NCI-H1930 (cell line): ENCODE measurements around the gene PCYOX1L.
A peak's percentile ranks its signal among the peaks of the same experiment; 100 is the strongest.

Experiments
- DNase-seq, 2 experiments: peaks; one replicate each; lab custom pipeline; 2025; lab: John Stamatoyannopoulos, UW

The PCYOX1L gene

DNA sequence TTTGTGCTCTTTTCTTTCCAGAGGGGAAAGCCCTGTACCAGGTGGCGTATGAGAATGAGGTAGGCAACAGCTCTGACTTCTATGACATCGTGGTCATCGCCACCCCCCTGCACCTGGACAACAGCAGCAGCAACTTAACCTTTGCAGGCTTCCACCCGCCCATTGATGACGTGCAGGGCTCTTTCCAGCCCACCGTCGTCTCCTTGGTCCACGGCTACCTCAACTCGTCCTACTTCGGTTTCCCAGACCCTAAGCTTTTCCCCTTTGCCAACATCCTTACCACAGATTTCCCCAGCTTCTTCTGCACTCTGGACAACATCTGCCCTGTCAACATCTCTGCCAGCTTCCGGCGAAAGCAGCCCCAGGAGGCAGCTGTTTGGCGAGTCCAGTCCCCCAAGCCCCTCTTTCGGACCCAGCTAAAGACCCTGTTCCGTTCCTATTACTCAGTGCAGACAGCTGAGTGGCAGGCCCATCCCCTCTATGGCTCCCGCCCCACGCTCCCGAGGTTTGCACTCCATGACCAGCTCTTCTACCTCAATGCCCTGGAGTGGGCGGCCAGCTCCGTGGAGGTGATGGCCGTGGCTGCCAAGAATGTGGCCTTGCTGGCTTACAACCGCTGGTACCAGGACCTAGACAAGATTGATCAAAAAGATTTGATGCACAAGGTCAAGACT lies 10.3 kb downstream of the PCYOX1L start:
- no peak for DNase-seq

DNA sequence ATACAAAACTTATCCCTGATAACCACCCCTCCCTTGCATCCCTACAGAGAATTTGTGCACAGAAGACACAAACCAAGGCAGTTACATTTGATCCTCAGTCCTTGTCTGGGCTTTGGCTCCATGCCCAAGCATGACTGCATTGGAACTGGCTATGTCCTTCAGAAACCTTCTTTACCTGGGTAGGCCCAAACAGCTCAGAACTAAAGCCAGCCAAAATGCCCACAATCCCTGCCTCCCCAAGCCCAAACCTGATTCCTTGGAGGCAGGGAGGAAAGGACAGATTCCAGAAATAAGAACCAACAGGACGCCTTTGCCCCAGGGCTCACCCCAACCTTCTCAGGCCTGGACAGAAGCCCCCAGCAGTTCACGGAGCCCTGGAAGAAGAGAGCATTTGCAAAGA lies 13.0 kb downstream of the PCYOX1L start:
- DNase-seq = no peak

DNA sequence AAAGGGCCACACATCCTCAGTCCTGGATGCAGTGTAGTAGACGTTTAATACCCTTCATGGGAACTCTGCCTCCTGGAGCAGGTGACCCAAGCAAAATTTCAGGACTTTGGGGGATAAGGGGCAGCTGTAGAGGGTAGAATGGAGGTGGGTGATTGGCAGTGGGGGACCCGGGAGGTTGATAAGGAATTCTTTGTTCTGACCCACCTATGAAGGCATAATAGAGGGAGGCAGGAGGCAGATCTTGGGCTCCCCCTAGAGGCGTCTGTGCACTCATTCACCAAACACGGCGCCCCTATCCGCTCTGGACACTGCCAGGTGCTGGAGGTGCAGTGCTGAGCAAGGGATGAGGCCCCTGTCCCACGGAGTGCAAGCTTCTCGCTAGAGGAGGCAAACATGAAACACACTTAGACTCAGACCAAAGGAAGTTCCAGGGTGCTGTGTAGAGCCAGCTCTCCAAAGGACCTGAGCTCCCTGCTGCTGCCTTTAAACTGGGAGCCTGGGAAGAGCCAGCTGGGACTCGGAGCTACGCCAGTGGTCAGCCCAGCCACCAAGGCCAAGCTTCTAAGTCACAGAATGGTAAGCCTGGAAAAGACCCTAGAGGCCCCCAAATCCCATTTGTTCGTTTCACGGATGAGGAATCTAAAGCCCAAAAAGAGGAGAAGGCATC lies 13.6 kb downstream of the PCYOX1L start:
- DNase-seq = peak in 1 of 2 experiments; percentile 48

DNA sequence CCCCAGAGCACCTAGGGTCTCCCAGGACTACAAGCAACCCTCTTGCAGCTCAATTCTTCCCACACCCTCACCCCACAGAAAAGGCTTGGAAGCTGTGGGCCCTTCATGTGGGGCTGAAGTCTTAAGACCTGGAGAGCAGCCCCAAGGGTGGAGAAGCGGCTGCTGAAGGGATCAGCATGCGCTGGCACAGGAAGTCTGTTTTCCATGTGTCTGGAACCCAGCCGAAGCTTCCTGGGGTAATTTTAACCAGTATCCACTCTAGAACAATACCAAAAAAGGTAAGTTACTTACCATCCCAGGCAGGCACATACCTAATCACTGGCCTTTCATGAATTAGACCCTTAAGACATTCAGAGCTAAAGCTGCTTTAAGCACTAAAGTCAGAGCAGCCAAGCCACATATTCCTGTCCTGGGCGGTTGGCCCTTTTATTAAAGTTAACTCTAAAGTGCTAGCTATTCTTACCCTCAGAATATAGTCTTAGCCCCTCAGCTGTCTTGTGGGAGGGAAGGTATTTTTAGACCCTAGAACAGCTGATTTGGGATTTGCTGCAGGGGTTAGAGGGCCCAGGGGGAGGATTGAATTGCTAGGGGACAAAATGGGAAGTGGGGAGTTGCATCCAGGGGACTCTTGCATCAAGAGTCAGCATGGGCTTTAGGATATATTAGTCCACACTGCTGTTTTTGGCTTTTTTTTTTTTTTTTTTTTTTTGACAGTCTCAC lies 14.4 kb downstream of the PCYOX1L start:
- no peak for DNase-seq

DNA sequence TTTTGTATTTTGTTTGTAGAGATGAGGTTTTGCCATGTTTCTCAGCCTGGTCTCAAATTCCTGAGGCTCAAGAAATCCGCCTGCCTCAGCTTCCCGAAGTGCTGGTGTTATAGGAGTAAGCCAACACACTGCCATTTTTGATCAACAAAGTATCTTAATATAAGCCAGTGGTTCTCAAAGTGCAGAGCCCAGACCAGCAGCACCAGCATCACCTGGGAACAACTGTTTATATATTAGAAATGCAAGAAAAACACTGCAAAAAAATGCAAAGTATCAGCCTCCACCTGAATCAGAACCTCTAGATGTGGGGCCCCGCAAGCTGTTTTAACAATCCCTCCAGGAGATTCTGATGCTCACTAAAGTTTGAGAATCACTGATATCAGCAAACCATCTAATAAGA lies 15.1 kb downstream of the PCYOX1L start:
- DNase-seq = no peak

DNA sequence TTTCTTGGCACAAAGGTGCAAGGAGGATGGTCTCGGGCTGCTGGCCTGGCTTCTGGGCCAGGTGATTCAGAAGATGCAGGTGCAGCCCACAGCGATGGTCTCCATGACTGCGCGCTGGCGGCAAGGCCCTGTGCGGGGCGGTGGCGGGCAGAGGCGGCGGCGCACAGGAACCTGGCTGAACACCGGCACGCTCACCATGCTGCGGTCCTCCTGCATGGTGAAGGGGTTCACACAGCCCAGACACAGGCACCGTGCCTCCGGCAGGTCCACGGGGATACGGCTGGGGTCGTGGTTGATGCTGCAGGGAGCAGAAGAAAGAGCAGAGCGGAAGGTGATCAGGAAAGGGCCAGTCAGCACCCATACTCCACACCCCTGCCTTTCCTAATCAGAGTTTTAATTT lies 16.5 kb downstream of the PCYOX1L start:
- no peak for DNase-seq

DNA sequence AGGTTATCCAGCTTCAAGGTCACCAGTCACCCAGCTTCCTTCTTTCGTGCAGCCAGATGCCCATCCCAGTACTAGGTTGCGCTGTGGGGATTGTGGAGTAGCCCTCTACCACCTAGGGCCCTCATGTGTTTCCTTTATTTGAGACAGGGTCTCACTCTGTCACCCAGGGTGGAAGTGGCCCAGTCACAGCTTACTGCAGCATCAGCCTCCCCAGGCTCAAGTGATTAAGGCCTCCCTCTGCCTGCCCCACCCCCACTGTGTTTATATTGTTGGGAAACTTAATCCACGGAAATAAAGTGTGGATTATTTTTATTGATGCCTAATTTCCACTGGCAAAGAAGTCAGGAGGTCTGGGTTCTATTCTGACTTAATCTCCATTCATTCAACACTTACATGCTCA lies 17.0 kb downstream of the PCYOX1L start:
- no peak for DNase-seq

DNA sequence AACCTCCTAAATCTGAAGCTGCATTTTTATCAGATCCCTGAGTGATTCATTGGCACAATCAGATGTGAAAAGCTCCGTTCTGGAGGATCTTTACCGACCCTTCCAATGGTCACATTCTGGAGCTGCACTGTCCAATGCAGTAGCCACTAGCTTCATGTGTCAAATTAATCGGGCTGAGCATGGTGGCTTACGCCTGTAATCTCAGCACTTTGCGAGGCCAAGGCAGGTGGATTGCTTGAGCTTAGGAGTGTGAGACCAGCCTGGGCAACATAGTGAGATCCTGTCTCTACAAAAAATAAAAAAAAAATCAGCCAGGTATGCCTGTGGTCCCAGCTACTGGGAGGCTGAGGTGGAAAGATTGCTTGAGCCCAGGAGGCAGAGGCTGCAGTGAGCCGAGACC lies 17.6 kb downstream of the PCYOX1L start:
- no peak for DNase-seq

DNA sequence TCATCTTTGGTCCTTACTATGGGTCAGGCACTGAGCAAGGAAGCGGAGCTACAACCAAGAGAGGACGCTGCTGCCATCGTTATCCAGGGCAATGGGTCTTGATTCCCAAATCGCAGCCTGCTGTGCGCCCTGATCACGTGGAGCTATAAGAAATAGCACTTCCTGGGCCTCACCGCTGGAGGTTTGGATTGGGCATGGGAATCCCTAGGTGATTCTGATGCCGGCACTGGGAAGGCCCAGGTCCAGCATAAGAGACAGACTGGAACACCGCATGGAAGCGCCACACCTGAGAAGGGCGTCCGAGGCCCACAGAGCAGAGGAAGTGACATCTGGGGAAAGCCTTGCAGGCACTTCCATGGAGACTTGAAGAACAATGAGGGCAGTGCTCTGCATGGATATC lies 18.3 kb downstream of the PCYOX1L start:
- DNase-seq = no peak

DNA sequence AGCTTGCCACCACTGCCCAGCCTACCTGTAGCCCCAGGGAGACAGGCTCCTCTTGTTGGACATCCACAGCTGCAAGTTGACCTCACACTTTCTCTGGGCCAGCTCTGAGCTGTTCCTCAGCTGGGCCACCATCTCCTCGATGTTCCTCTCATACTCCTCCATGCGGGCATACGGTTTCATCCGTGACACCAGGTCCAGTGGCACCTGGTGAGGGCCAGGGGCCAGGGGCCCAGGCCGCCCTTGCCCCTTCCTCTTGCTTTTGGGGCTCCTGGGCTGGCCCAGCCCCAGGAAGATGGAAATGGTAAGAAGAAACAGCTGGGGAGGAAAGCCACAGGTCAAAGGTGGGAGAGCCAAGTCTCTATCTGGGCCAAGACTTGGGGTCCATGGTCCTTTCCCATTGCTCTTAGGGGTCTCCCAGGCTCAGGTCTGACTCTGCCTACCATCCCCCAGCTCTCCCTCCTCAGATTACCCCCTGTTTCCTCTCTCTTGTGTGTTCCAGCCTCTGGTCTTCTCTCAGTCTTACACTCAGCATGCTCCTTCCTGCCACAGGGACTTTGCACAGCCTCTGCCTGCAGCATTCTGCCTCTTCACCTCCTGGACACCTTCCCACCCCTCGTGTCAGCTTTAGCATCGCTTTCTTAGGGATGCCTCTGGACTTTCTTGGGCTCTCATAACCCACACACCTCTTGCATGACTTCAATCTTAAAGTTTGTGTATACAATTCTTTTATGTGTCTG lies 19.0 kb downstream of the PCYOX1L start:
- no peak for DNase-seq

DNA sequence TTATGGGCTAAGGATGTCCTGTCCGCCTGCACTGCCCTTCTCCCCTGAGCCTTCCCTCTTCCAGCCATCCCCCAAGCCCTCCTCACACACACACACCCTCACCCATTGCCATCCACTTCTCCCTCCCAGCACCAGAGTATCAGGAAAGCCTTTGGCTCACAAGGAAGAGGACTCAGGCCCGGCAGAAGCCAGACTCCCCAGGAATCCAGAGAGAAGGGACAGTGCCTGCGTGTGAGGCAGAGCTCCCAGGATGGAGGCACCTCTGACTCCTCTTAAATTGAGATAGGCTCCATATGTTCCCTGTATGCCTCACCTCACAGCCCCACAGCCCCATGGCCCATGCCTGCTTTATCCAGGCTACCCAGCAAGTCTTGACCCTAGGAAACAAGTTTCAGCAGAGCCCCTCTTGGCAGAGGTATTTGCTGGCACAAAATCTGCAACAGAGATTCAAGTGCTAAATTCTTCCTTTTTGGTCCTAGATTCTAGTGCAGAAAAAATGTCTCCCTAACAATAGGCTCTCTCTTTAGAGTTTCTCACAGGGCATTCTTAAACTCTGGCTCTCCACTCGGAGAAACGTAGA lies 20.5 kb downstream of the PCYOX1L start:
- DNase-seq = no peak

DNA sequence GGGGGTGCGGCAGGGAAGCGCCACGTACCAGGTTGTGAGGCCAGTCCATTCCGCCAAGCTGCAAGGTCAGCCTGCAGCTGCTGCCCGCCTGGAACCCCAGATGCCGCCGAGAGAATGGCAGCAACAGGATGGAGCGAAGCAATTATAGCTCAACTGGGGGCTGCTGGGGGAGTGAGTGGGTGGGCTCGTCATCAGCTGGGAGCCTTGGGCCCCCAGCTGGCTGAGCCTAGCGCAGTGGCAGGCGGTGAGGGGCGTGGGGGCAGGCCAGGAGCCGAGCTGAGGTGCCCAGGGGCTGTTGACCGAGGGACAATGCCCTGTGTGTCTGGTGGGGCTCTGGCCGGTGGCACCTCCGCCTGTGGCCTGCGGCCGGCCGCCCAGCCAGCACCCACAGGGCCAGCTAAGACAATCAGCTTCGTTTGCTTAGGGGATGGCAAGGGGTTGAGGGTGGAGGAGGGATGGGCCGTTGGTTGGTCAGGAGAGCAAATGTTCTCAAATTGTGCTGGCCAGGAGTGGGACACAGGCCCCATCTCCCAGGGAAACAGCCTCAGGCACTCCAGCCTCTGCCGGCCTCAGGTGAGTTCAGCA lies 21.4 kb downstream of the PCYOX1L start, which contains the start of gene IL17B:
Gene IL17B, minus strand, starts transcription at position 116 of the 585 bp plus-strand sequence. Its CDS starts 67 bp downstream, at position 49.
- no peak for DNase-seq

DNA sequence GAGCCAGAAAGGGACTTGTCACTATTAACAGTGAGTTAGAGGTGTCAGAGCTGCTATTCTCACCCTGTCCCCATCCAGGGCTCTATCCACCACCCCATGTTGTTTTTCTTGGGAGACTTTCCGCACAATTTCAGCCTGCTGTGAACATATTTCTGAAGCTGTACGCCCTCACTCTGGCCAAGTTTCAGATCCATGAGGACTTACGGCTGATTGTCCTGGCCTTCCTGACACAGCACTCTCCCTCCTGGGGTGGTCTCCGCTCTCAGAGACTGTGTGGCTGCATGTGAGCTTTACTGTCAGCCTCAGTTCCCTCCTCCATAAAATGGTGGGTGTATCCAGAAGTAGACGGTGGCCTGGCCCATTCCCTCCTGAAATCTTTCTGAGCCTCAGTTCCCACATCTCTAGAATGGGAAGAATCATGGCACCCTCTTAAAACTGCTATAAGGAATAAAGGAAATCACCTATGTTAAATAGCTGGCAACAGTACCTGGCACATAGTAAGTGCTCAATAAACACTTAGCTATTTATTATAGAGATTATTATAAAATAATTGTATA lies 22.1 kb downstream of the PCYOX1L start:
- no peak for DNase-seq

DNA sequence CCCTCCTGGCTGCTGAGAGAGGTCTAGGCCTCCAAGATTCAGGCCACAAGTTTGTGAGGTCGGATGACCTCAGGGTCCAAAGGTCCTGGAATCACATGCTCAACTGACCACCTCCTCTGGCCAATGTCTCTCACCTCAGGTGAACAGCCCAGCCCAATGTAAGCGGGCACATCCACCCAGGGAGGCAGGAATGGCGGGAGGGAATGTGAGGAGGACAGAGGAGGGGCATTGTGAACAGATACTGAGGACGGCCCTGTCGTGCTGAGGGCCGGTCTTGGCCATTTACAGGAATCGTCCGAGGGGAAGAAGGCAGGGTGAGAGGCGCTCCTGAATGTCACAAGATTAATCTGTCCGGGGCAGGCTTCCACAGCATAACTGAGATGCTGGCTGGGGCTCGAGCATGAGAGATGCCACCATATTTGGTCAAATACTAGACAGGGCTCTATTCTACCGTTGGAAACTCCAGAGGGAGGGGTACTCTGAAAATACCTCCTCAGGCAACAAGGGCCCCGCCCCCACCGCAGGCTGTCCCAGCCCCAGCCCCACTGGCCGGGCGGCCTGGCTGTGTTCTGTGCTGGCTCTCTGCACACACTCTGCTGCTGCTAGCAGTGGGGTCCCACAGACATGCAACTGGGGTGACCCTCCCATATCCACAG lies 22.7 kb downstream of the PCYOX1L start:
- no peak for DNase-seq

DNA sequence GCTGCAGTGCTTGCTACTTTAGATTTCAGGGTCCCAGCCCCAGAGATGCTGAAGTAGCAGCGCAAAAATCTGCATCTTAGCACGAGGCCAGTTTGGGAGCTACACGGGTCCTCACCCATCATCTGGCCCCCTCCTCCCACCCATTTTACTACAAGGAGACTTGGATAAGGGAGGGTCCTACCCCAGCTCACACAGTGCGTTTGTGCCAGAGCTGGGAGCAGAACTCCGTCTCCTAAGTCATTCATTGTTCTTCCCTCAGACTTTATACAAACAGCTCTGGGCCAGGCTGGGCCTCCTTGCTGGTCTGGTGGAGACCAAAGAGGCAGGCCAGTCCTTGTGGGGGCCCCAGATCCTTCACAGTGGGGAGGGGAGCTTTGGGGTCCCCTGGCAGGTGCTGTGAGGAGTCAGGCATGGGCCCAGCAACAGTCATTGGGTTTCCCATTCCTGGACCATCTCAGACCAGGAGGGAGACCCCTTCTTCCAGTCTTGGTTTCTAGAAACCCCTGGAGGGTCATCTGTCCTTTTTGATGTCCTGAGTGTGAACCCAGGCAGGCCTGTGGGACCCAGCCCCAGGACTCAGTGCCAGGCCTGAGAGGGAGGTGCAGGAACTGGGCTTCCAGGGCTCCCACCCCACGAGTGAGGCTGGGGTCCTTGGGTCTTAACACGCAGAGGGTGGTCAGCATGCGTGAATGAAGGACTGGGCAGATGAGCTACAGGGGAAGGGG lies 23.6 kb downstream of the PCYOX1L start:
- DNase-seq = no peak

DNA sequence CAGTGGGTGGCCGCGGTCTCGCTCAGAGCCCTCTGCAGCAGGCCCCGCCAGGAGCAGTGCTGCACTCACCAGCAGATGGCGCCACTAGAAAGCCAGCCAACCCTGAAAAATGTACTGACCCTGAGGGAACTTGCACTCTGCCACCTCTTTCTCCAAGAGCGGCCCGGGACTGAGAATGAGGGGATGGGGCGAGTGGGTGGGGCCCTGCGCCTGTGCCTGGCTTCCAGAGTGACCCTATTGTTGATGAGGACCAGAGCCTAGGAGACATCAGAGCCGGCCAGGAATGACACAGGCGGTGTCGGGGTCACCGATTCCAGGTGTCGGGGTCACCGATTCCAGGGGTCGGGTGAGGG lies 24.1 kb downstream of the PCYOX1L start:
- DNase-seq = peak in 1 of 2 experiments; percentile 26

DNA sequence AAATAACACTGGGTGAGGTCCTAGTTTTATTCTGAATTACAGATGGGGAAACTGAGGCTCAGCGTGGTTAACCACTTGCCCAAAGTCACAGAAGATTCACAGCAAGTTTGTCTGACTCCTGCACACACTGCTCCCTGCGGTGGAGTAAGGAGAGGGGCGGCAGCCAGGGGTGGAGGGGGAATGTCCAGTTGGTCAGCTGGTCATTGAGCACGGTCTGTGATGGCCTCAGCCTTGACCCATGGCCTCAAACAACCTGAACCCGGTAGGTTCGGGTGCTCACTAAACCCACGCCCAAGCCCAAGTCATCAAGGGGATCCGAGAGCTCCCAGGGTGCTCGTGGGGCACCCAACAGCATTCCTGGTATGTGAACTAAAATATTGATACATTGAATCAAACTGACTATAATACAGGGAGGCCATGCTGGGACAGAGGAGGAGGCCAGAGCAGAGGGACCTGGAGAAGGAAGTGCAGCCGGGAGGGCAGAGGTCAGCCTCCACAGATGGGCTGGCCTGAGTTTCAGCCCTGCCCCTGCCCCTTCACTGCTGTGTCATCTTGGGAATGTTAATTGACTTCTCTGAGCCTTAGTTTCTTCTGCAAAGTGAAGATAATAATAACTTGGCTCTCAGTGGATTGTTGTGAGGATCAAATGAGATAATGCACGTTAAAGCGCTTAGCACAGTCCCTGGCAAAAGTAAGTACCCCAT lies 24.8 kb downstream of the PCYOX1L start:
- DNase-seq = no peak

DNA sequence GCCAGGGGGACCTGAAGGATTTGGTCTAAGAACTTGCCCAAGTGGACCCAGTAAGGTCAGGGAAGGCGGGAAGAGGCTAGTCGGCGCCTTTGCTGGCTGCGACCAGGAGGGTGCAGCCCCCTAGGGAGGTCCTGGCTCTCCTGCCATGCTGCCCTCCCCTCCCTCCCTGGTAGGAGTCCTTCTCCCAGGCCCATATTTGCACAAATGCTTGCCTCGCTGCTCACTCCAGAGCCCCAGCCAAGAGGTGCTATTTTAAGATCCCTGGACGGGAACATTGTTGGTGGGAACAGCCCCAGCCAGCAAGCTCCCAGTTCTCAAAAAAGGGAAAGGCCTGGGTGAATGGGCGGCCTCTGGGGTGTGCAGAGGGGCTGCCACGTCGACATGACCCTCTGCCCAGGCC lies 25.6 kb downstream of the PCYOX1L start:
- no peak for DNase-seq

DNA sequence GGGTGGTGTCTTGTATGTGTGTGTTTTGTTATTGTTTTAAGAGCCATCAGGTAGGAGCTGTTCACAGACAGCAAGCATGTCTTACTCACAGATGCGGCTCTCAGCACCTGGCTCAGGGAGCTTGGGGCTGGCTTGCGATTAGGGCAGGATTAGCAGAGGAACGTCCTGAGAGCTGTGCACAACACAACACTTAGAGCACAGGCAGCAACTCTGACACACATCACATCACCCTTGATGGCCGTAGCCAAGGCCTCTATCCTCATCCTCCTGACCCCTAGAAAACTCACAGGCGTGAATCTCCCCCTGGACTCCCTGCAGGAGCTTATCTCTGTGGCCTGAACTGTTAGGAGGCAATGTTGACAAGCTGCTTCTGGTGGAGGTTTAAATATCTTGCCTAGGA lies 28.3 kb downstream of the PCYOX1L start:
- DNase-seq = no peak
